ENCODE data around the gene NUDT21.

- TF ChIP-seq CTCF (IDR thresholded peaks at IDR 0.05), result no peak
- no peak for TF ChIP-seq POLR2A (IDR thresholded peaks at IDR 0.05)
These were observed 28.3 kb upstream of the NUDT21 start for GRCh38 chr16:56479469-56479868.
